Activated naive CD4-positive, alpha-beta T cell treated with anti-CD3 and anti-CD28 coated beads for 36 hours (primary cell): Measurements from ENCODE around the gene GSX2. TPM values are rescaled to one million over a fixed set of nuclear protein-coding genes. Genes with fewer than 3 reads are reported as not detected.

ENCODE experiments used
- CTCF ChIA-PET: fragments of 350-600 bp; sonication (Branson Sonifier 250); formaldehyde crosslinking; loops from one replicate; lab custom pipeline; 2021; ENCODE audit warnings: antibody characterized with exemption; lab: Charles Lee
- DNase-seq: peaks from one replicate; pipeline ENCODE4 v3.0.0-alpha.2; 2020
- H3K27ac Mint-ChIP-seq: one replicate; pipeline ENCODE4 v1.8.0; 2021; ENCODE audit warnings: mild to moderate bottlenecking, mixed read lengths
- H3K27me3 Mint-ChIP-seq: one replicate; pipeline ENCODE4 v1.8.0; 2021; ENCODE audit warnings: low read depth, mixed read lengths
- H3K36me3 Mint-ChIP-seq: one replicate; pipeline ENCODE4 v1.8.0; 2021; ENCODE audit warnings: low read depth, mixed read lengths
- H3K4me1 Mint-ChIP-seq: one replicate; pipeline ENCODE4 v1.8.0; 2021; ENCODE audit warnings: low read depth, mixed read lengths
- H3K4me3 Mint-ChIP-seq: one replicate; pipeline ENCODE4 v1.8.0; 2021; ENCODE audit warnings: mild to moderate bottlenecking, moderate library complexity, mixed read lengths
- H3K9me3 Mint-ChIP-seq: one replicate; pipeline ENCODE4 v1.8.0; 2021; ENCODE audit warnings: mixed read lengths
- intact Hi-C: fragments of 100-400 bp; cut with micrococcal nuclease; formaldehyde crosslinking; loops from one replicate; pipeline ENCODE4 v1.15.1; 2023
- total RNA-seq, 2 experiments: library from RNA; stranded (reverse); gene quantifications; one replicate each; pipeline ENCODE4 v1.2.3, GENCODE V29; 2021

The GSX2 gene
- total RNA-seq, 2 experiments from 2014 or later, result not detected

- CTCF ChIA-PET, result no interaction called here
- no peaks in the 10 kb centered on the region for H3K9me3 Mint-ChIP-seq
- H3K4me3 Mint-ChIP-seq, result no peak overlapping the region
- intact Hi-C loops, result no loop called here
- H3K27me3 Mint-ChIP-seq, result peaks cover 2% of the 10 kb centered on the region
- H3K4me1 Mint-ChIP-seq, result no peaks in the 10 kb centered on the region
- DNase-seq, result no peak
- H3K36me3 Mint-ChIP-seq, result no peaks in the 10 kb centered on the region
- no peak overlapping the region for H3K27ac Mint-ChIP-seq
These were observed 17.8 kb upstream of the GSX2 start for GRCh38 chr4:54082168-54082567.

DNA sequence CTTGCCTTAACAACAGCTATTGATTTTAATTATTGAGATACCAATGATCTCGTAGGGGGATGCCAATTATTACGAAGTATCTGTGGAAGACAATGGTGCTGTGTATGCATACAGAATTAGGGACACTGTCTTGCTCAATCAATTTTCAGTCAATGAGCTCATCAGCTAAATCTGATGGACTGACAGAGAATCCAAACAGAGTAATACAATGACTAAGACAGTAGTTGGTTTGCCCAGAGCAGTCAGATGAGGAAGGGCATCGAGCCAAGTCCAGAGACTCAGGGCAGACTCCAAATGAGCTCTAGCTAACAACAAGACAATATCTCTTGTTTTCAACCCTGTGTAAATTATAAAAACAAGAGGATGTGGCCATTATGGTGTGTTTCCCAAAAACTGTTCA, 14.7 kb upstream of the GSX2 start:
- Mint-ChIP-seq H3K27ac (no peak overlapping the region), H3K9me3 (no peaks in the 10 kb centered on the region), H3K4me3 (no peak overlapping the region), H3K27me3 (no peaks in the 10 kb centered on the region), H3K36me3 (no peaks in the 10 kb centered on the region), H3K4me1 (no peaks in the 10 kb centered on the region)
- intact Hi-C loops, result no loop called here
- CTCF ChIA-PET, result no interaction called here
- DNase-seq, result no peak

GRCh38 chr4:54089875-54090274, 10.1 kb upstream of the GSX2 start:
- Mint-ChIP-seq H3K36me3 (no peaks in the 10 kb centered on the region), H3K4me1 (peaks cover 23% of the 10 kb centered on the region), H3K27me3 (peaks cover 27% of the 10 kb centered on the region), H3K9me3 (no peaks in the 10 kb centered on the region), H3K4me3 (no peak overlapping the region), H3K27ac (no peak overlapping the region)
- no peak for DNase-seq
- CTCF ChIA-PET, result no interaction called here
- intact Hi-C loops, result loop anchor here (5.0 kb wide), 1 partner anchor 158 kb away; no protein-coding TSS in a partner anchor

GRCh38 chr4:54090404-54090803, 9.6 kb upstream of the GSX2 start:
- no peaks in the 10 kb centered on the region for H3K36me3 Mint-ChIP-seq
- intact Hi-C loops, result loop anchor here (5.0 kb wide), 1 partner anchor 158 kb away; no protein-coding TSS in a partner anchor
- no peak overlapping the region for H3K4me3 Mint-ChIP-seq
- H3K4me1 Mint-ChIP-seq, result peaks cover 25% of the 10 kb centered on the region
- no peak overlapping the region for H3K27ac Mint-ChIP-seq
- CTCF ChIA-PET, result no interaction called here
- no peak for DNase-seq
- peaks cover 33% of the 10 kb centered on the region for H3K27me3 Mint-ChIP-seq
- H3K9me3 Mint-ChIP-seq, result no peaks in the 10 kb centered on the region

GRCh38 chr4:54090804-54091623, 8.9 kb upstream of the GSX2 start:
- no peak overlapping the region for H3K27ac Mint-ChIP-seq
- intact Hi-C loops, result loop anchor here (1.0 to 5.0 kb wide), 2 partner anchors 27 to 159 kb away; partner anchors contain the start of gene CHIC2

GRCh38 chr4:54091637-54092404, 8.1 kb upstream of the GSX2 start:
- no peak overlapping the region for H3K27ac Mint-ChIP-seq
- H3K4me1 Mint-ChIP-seq, result peaks cover 31% of the 10 kb centered on the region
- DNase-seq, result peak; percentile 74
- peak overlapping the region; percentile 88 for H3K4me3 Mint-ChIP-seq
- H3K9me3 Mint-ChIP-seq, result no peaks in the 10 kb centered on the region
- CTCF ChIA-PET, result no interaction called here
- peaks cover 44% of the 10 kb centered on the region for H3K27me3 Mint-ChIP-seq
- intact Hi-C loops, result loop anchor here (1.0 to 5.0 kb wide), 5 partner anchors 8 to 160 kb away; partner anchors contain the start of genes CHIC2 and GSX2
- no peaks in the 10 kb centered on the region for H3K36me3 Mint-ChIP-seq

More at GRCh38 chr4:54090804-54091623, 8.9 kb upstream of the GSX2 start:
- Mint-ChIP-seq H3K4me3 (peak overlapping the region; percentile 56), H3K36me3 (no peaks in the 10 kb centered on the region), H3K9me3 (no peaks in the 10 kb centered on the region), H3K27me3 (peaks cover 36% of the 10 kb centered on the region), H3K4me1 (peaks cover 27% of the 10 kb centered on the region)
- DNase-seq, result no peak
- CTCF ChIA-PET, result no interaction called here

- Mint-ChIP-seq H3K27ac (no peak overlapping the region), H3K4me3 (peak overlapping the region; percentile 88), H3K9me3 (no peaks in the 10 kb centered on the region), H3K4me1 (peaks cover 31% of the 10 kb centered on the region), H3K27me3 (peaks cover 52% of the 10 kb centered on the region), H3K36me3 (no peaks in the 10 kb centered on the region)
- intact Hi-C loops, result loop anchor here (1.0 to 5.0 kb wide), 4 partner anchors 8 to 160 kb away; partner anchors contain the start of gene GSX2
- CTCF ChIA-PET, result interaction anchor here (1.3 to 1.4 kb wide), 2 partner anchors 139 to 162 kb away, joined by 3 read pairs; no protein-coding TSS in a partner anchor
- no peak for DNase-seq
These were observed 7.3 kb upstream of the GSX2 start for GRCh38 chr4:54092405-54093323.

DNA sequence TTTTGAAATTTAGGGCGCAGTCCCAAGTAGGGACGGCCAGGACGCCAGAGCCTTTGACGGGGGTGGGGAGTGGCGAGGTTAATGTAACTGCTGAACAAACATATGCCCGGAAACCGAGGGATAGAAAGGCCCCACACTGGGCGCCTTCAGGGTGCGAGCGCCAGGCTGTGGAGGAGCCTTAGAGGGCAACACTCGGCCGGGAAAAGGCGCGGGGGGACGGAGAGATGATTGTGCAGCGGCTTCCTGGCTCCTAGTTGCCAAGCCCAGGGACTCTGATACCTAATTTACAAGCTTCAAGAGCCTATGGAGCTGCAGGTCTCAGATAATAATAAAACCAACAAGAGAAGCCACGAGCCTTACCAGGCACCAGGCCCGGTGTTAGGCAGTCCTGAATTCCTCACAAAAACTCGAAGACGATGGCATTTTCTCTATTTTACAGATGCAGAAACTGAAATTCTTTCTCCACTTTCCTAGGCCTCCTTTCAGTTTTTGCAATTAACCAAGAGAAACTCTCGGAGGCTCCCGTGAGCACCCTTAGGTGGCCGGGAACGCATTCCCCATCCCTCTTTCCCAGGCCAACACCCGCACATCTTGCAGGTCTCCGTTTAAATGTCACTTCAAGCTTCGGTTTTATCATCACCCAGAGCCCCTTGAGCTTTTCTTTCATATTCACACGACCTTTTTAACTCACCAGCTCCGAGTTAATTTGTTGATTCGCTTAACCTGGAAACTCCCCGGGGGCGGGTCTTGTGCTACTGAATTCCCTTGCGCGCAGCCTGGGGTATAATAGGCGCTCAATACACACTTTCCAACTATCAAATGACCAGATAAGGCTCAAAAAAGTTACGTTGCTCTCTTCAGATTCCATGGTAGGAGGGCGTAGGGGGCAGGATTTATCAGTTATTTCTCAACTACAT, 6.4 kb upstream of the GSX2 start:
- Mint-ChIP-seq H3K4me1 (peaks cover 31% of the 10 kb centered on the region), H3K4me3 (peak overlapping the region; percentile 62), H3K9me3 (no peaks in the 10 kb centered on the region), H3K27ac (no peak overlapping the region), H3K27me3 (peaks cover 60% of the 10 kb centered on the region), H3K36me3 (no peaks in the 10 kb centered on the region)
- intact Hi-C loops, result loop anchor here (2.0 to 5.0 kb wide), 3 partner anchors 15 to 161 kb away; no protein-coding TSS in a partner anchor
- CTCF ChIA-PET, result interaction anchor here (0.9 to 1.4 kb wide), 4 partner anchors 82 to 164 kb away, joined by 3 to 4 read pairs (median 4); no protein-coding TSS in a partner anchor
- peak; percentile 69 for DNase-seq

DNA sequence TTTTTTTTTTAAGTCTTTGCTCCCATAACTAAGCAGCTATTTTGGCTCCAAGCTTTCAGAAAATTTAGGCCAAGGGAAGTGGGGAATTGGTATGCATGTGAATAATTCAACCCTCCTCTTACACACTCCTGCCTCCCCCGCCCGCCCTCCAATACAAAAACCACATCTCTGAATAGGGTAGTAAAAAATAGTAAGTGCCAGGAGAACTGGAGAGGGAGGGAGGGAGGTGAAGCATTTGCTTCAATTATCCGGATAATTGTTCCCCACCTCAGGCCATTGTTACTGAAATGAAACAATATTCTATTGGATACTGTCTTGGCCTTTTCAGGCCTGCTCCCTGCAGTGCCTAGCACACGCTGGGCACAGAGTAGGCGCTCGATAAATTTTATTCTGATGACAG, 5.5 kb upstream of the GSX2 start:
- Mint-ChIP-seq H3K27ac (no peak overlapping the region), H3K27me3 (peaks cover 69% of the 10 kb centered on the region), H3K4me3 (no peak overlapping the region), H3K9me3 (no peaks in the 10 kb centered on the region), H3K4me1 (peaks cover 38% of the 10 kb centered on the region), H3K36me3 (no peaks in the 10 kb centered on the region)
- DNase-seq, result no peak
- intact Hi-C loops, result loop anchor here (5.0 kb wide), 1 partner anchor 162 kb away; no protein-coding TSS in a partner anchor
- CTCF ChIA-PET, result interaction anchor here (0.9 to 1.0 kb wide), 2 partner anchors 83 to 165 kb away, joined by 4 read pairs; no protein-coding TSS in a partner anchor

GRCh38 chr4:54095110-54095825, 4.7 kb upstream of the GSX2 start:
- Mint-ChIP-seq H3K36me3 (no peaks in the 10 kb centered on the region), H3K9me3 (no peaks in the 10 kb centered on the region), H3K4me1 (peaks cover 44% of the 10 kb centered on the region), H3K27me3 (peaks cover 72% of the 10 kb centered on the region), H3K27ac (no peak overlapping the region), H3K4me3 (no peak overlapping the region)
- CTCF ChIA-PET, result no interaction called here
- no peak for DNase-seq
- intact Hi-C loops, result no loop called here
